Measurements from ENCODE around the gene ZNF445. TPM values are rescaled to one million over a fixed set of nuclear protein-coding genes. Genes with fewer than 3 reads are reported as not detected.
"Not testable (repeated sequence)": the region's sequence is repeated elsewhere in the genome, so short reads cannot be mapped to it uniquely, and the experiment has no call there.

The ZNF445 gene
- total RNA-seq, 2 donors from 2014 or later: 4.9 to 7.8 TPM

- intact Hi-C loops (cut with DNase I): no loop called here
Observed at GRCh38 chr3:44398853-44399252, 78.6 kb downstream of the ZNF445 start.

GRCh38 chr3:44398271-44398670, 79.2 kb downstream of the ZNF445 start:
- DNase-seq; ATAC-seq; H3K27ac ChIP-seq; H3K9me3 ChIP-seq; intact Hi-C loops (cut with DNase I); H3K4me1 ChIP-seq; H3K4me3 ChIP-seq; H3K27me3 ChIP-seq; H3K36me3 ChIP-seq (replicated peaks in 1 of 2; ENCODE audit: insufficient read depth in 1 of 2, low read depth in 2 of 2): not testable (repeated sequence)
- WGBS, 2 donors: 93 to 94% methylated on average over 8 of the region's 8 CpGs

More at GRCh38 chr3:44398853-44399252, 78.6 kb downstream of the ZNF445 start:
- ATAC-seq (no peak), DNase-seq (no peak)
- TF ChIP-seq, protein P1, sequence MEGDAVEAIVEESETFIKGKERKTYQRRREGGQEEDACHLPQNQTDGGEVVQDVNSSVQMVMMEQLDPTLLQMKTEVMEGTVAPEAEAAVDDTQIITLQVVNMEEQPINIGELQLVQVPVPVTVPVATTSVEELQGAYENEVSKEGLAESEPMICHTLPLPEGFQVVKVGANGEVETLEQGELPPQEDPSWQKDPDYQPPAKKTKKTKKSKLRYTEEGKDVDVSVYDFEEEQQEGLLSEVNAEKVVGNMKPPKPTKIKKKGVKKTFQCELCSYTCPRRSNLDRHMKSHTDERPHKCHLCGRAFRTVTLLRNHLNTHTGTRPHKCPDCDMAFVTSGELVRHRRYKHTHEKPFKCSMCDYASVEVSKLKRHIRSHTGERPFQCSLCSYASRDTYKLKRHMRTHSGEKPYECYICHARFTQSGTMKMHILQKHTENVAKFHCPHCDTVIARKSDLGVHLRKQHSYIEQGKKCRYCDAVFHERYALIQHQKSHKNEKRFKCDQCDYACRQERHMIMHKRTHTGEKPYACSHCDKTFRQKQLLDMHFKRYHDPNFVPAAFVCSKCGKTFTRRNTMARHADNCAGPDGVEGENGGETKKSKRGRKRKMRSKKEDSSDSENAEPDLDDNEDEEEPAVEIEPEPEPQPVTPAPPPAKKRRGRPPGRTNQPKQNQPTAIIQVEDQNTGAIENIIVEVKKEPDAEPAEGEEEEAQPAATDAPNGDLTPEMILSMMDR (IDR thresholded peaks at IDR 0.05): no peak
- no peak for TF ChIP-seq POLR2A (IDR thresholded peaks at IDR 0.05)
- H3K4me3 ChIP-seq: no peak overlapping the region
- no peaks in the 10 kb centered on the region for H3K27me3 ChIP-seq
- no peaks in the 10 kb centered on the region for H3K9me3 ChIP-seq
- no peak overlapping the region for H3K27ac ChIP-seq
- WGBS, 2 donors: 78 to 88% methylated on average over 4 of the region's 4 CpGs
- H3K4me1 ChIP-seq: no peaks in the 10 kb centered on the region
- no peaks in the 10 kb centered on the region for H3K36me3 ChIP-seq (replicated peaks in 1 of 2; ENCODE audit: insufficient read depth in 1 of 2, low read depth in 2 of 2)

DNA sequence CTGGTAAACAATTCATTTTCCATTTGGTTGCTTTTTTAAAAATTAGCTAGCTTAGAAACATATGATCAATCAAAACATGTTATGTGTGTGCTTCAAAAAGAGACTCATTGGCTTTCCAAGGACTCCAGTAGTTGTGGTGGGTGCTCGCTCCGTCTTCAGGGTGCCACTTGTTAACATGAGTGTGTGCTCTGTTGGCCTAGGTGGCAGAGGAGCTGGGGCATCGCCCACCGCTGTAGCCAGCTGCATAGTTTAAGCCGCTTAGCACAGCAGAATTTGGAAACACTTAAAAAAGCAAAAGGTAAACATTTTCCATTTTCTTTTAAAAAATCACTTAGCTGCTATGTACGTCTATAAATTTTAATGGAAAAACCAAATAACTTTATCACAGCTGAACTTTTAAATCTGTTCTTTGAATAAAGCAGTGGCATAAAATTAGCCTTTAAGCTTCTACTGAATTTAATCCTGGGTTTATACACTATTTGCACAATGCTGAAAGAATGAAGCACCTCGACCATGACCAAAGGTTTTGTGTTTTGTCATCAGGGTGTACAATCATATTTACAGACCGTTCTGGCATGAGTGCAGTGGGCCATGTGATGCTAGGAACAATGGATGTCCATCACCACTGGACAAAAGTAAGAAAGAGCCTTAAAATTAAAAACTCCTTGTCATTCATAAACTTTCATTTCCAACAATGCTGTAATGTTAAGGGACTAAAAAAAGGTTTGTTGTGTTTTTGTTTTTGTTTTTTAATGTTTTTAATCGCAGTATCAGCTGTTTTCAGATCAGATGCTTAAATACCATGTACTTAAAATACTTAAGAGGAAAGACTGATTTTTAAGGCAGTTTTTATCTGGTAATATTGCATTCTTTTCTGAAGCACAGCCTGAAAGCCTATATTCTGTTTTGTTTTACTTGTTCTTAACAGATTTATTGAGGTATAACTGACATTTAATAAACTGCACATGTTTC, 81.0 kb downstream of the ZNF445 start:
- no peak overlapping the region for H3K4me3 ChIP-seq
- no peaks in the 10 kb centered on the region for H3K36me3 ChIP-seq (replicated peaks in 1 of 2; ENCODE audit: insufficient read depth in 1 of 2, low read depth in 2 of 2)
- H3K4me1 ChIP-seq: no peaks in the 10 kb centered on the region
- no peaks in the 10 kb centered on the region for H3K27me3 ChIP-seq
- TF ChIP-seq POLR2A (IDR thresholded peaks at IDR 0.05): no peak
- TF ChIP-seq, protein P1 (IDR thresholded peaks at IDR 0.05): no peak
- no peak for ATAC-seq
- 89 to 93% methylated on average over 9 of the region's 9 CpGs for WGBS, 2 donors
- no peak for DNase-seq
- H3K27ac ChIP-seq: no peak overlapping the region
- intact Hi-C loops (cut with DNase I): no loop called here
- H3K9me3 ChIP-seq: no peaks in the 10 kb centered on the region

- H3K27me3 ChIP-seq: no peaks in the 10 kb centered on the region
- H3K36me3 ChIP-seq (replicated peaks in 1 of 2; ENCODE audit: insufficient read depth in 1 of 2, low read depth in 2 of 2): no peaks in the 10 kb centered on the region
- DNase-seq (no peak), ATAC-seq (no peak)
- no peak overlapping the region for H3K27ac ChIP-seq
- no peak overlapping the region for H3K4me3 ChIP-seq
- 92 to 95% methylated on average over 9 of the region's 9 CpGs for WGBS, 2 donors
- TF ChIP-seq, protein P1 (IDR thresholded peaks at IDR 0.05): no peak
- no peak for TF ChIP-seq POLR2A (IDR thresholded peaks at IDR 0.05)
- no peaks in the 10 kb centered on the region for H3K4me1 ChIP-seq
- intact Hi-C loops (cut with DNase I): no loop called here
- no peaks in the 10 kb centered on the region for H3K9me3 ChIP-seq
Observed at GRCh38 chr3:44395714-44396113, 81.8 kb downstream of the ZNF445 start.

- ATAC-seq: no peak
Observed at GRCh38 chr3:44392489-44392888, 85.0 kb downstream of the ZNF445 start.

More at GRCh38 chr3:44392489-44392888, 85.0 kb downstream of the ZNF445 start:
- intact Hi-C loops (cut with DNase I): no loop called here
- no peak for TF ChIP-seq POLR2A (IDR thresholded peaks at IDR 0.05)
- TF ChIP-seq, protein P1 (IDR thresholded peaks at IDR 0.05): no peak
- H3K4me3 ChIP-seq: no peak overlapping the region
- peaks cover 0 to under 1% (median 0%) of the 10 kb centered on the region in 3 donors for H3K9me3 ChIP-seq
- WGBS, 2 donors: 96% methylated on average over 1 of the region's 1 CpG
- DNase-seq: no peak
- no peaks in the 10 kb centered on the region for H3K36me3 ChIP-seq (replicated peaks in 1 of 2; ENCODE audit: insufficient read depth in 1 of 2, low read depth in 2 of 2)
- no peaks in the 10 kb centered on the region for H3K27me3 ChIP-seq
- H3K27ac ChIP-seq: no peak overlapping the region
- H3K4me1 ChIP-seq: no peaks in the 10 kb centered on the region

All from body of pancreas (tissue), 4 donors.